Ascending aorta (tissue), 2 donors: Measurements from ENCODE around the gene APCDD1L. TPM values are rescaled to one million over a fixed set of nuclear protein-coding genes. Genes with fewer than 3 reads are reported as not detected.

Source experiments
- DNase-seq, 2 donors: peaks; one replicate each; pipeline ENCODE4 v3.0.0-alpha.2; 2019; ENCODE audit warnings: low spot score in 2 of 2
- H3K27ac ChIP-seq, 2 donors: fragments of 200-600 bp; sonication (generic); one replicate each; pipeline ENCODE4 v1.5.1; 2016 to 2017; ENCODE audit warnings: mild to moderate bottlenecking in 1 of 2
- H3K27me3 ChIP-seq: fragments of 200-600 bp; sonication (generic); one replicate; pipeline ENCODE4 v1.5.1; 2017
- H3K36me3 ChIP-seq, 2 donors: fragments of 200-600 bp; sonication (generic); one replicate each; pipeline ENCODE4 v1.5.1; 2016
- H3K4me1 ChIP-seq, 2 donors: fragments of 200-600 bp; sonication (generic); one replicate each; pipeline ENCODE4 v1.5.1; 2016 to 2017; ENCODE audit warnings: mild to moderate bottlenecking in 1 of 2
- H3K4me3 ChIP-seq, 2 donors: fragments of 200-600 bp; sonication (generic); one replicate each; pipeline ENCODE4 v1.5.1; 2016 to 2017; ENCODE audit warnings: mild to moderate bottlenecking in 1 of 2
- H3K9me3 ChIP-seq, 2 donors: fragments of 200-600 bp; sonication (generic); one replicate each; pipeline ENCODE4 v1.5.1; 2016
- CTCF ChIP-seq, 3 experiments: fragments of 200-600 bp in 2 of 3; fragments of 450-650 bp in 1 of 3; sonication (generic) in 2 of 3; IDR thresholded peaks; one replicate each; pipeline ENCODE4 v1.5.1; 2016 to 2019; ENCODE audit warnings: antibody characterized with exemption in 3 of 3, mild to moderate bottlenecking in 1 of 3, moderate library complexity in 1 of 3
- intact Hi-C: fragments of 100-400 bp; cut with DNase I; formaldehyde crosslinking; loops from one replicate; pipeline ENCODE4 v1.15.1; 2023
- total RNA-seq: library from RNA; depleted of rRNA; stranded (reverse); fragments of >200 nt; gene quantifications from one replicate; pipeline ENCODE4 v1.1.0, GENCODE V29; 2016

The APCDD1L gene
- total RNA-seq, 1 donor from 2014 or later: 2.1 TPM

- H3K4me3 ChIP-seq: no peak overlapping the region
- no peak for DNase-seq
- H3K9me3 ChIP-seq: peaks cover 5 to 27% of the 10 kb centered on the region in 2 donors
- intact Hi-C loops: no loop called here
- no peaks in the 10 kb centered on the region for H3K4me1 ChIP-seq
- TF ChIP-seq CTCF (IDR thresholded peaks at IDR 0.05): no peak
- H3K36me3 ChIP-seq: no peaks in the 10 kb centered on the region
- H3K27ac ChIP-seq: no peak overlapping the region
- H3K27me3 ChIP-seq: no peaks in the 10 kb centered on the region
Observed at GRCh38 chr20:58531657-58532056, 16.5 kb upstream of the APCDD1L start.

GRCh38 chr20:58531063-58531462 is 15.9 kb upstream of the APCDD1L start:
- no peak overlapping the region for H3K27ac ChIP-seq
- H3K9me3 ChIP-seq: peaks cover 10 to 33% of the 10 kb centered on the region in 2 donors
- no peak for TF ChIP-seq CTCF (IDR thresholded peaks at IDR 0.05)

GRCh38 chr20:58528412-58528811 is 13.2 kb upstream of the APCDD1L start:
- H3K27ac ChIP-seq: no peak overlapping the region
- no peaks in the 10 kb centered on the region for H3K36me3 ChIP-seq
- no peak for DNase-seq
- TF ChIP-seq CTCF (IDR thresholded peaks at IDR 0.05): no peak
- H3K9me3 ChIP-seq: peaks cover 11 to 36% of the 10 kb centered on the region in 2 donors
- no peak overlapping the region for H3K4me3 ChIP-seq
- H3K27me3 ChIP-seq: no peaks in the 10 kb centered on the region
- intact Hi-C loops: no loop called here
- peaks cover 0 to 7% of the 10 kb centered on the region in 2 donors for H3K4me1 ChIP-seq

More at GRCh38 chr20:58531063-58531462, 15.9 kb upstream of the APCDD1L start:
- Histone ChIP-seq H3K36me3 (no peaks in the 10 kb centered on the region), H3K27me3 (no peaks in the 10 kb centered on the region), H3K4me3 (no peak overlapping the region), H3K4me1 (no peaks in the 10 kb centered on the region)
- intact Hi-C loops: no loop called here
- no peak for DNase-seq

- Histone ChIP-seq H3K27ac (no peak overlapping the region), H3K9me3 (peaks cover 11 to 20% of the 10 kb centered on the region in 2 donors), H3K36me3 (no peaks in the 10 kb centered on the region), H3K4me3 (no peak overlapping the region), H3K4me1 (peaks cover 0 to 13% of the 10 kb centered on the region in 2 donors), H3K27me3 (no peaks in the 10 kb centered on the region)
- intact Hi-C loops: no loop called here
- DNase-seq: no peak
- no peak for TF ChIP-seq CTCF (IDR thresholded peaks at IDR 0.05)
Observed at GRCh38 chr20:58526411-58526810, 11.2 kb upstream of the APCDD1L start.

GRCh38 chr20:58524814-58525213 is 9.6 kb upstream of the APCDD1L start:
- no peak overlapping the region for H3K4me3 ChIP-seq
- no peak for TF ChIP-seq CTCF (IDR thresholded peaks at IDR 0.05)
- H3K27me3 ChIP-seq: no peaks in the 10 kb centered on the region
- intact Hi-C loops: no loop called here
- no peaks in the 10 kb centered on the region for H3K36me3 ChIP-seq
- peaks cover 10 to 11% of the 10 kb centered on the region in 2 donors for H3K9me3 ChIP-seq
- no peak overlapping the region for H3K27ac ChIP-seq
- no peak for DNase-seq
- peaks cover 0 to 13% of the 10 kb centered on the region in 2 donors for H3K4me1 ChIP-seq

- intact Hi-C loops: no loop called here
- Histone ChIP-seq H3K4me3 (no peak overlapping the region), H3K9me3 (peaks cover 10 to 11% of the 10 kb centered on the region in 2 donors), H3K27me3 (no peaks in the 10 kb centered on the region), H3K36me3 (no peaks in the 10 kb centered on the region), H3K4me1 (peaks cover 0 to 13% of the 10 kb centered on the region in 2 donors), H3K27ac (peak overlapping the region in 1 of 2 donors; percentile 45)
- DNase-seq: no peak
- no peak for TF ChIP-seq CTCF (IDR thresholded peaks at IDR 0.05)
Observed at GRCh38 chr20:58523971-58524315, 8.7 kb upstream of the APCDD1L start.
